Activated naive CD4-positive, alpha-beta T cell treated with anti-CD3 and anti-CD28 coated beads, Interleukin-2, amount 50 U/mL, for 24 hours (primary cell): ENCODE measurements around the gene LRRC34.

ENCODE experiments used
- H3K27ac Mint-ChIP-seq: one replicate; pipeline ENCODE4 v1.8.0; 2021; ENCODE audit warnings: mild to moderate bottlenecking, mixed read lengths
- H3K27me3 Mint-ChIP-seq: one replicate; pipeline ENCODE4 v1.8.0; 2021; ENCODE audit warnings: mixed read lengths
- H3K36me3 Mint-ChIP-seq: one replicate; pipeline ENCODE4 v1.8.0; 2021; ENCODE audit warnings: mixed read lengths
- H3K4me1 Mint-ChIP-seq: one replicate; pipeline ENCODE4 v1.8.0; 2021; ENCODE audit warnings: mixed read lengths
- H3K4me3 Mint-ChIP-seq: one replicate; pipeline ENCODE4 v1.8.0; 2021; ENCODE audit warnings: mild to moderate bottlenecking, mixed read lengths
- H3K9me3 Mint-ChIP-seq: one replicate; pipeline ENCODE4 v1.8.0; 2021; ENCODE audit warnings: mixed read lengths

The LRRC34 gene

GRCh38 chr3:169827712-169828111 lies 15.0 kb upstream of the LRRC34 start:
- Mint-ChIP-seq H3K36me3 (no peaks in the 10 kb centered on the region), H3K9me3 (no peaks in the 10 kb centered on the region), H3K27me3 (peaks cover 4% of the 10 kb centered on the region), H3K4me3 (no peak overlapping the region), H3K4me1 (peaks cover 4% of the 10 kb centered on the region), H3K27ac (no peak overlapping the region)

- Mint-ChIP-seq H3K27ac (no peak overlapping the region), H3K9me3 (no peaks in the 10 kb centered on the region), H3K36me3 (no peaks in the 10 kb centered on the region), H3K4me1 (peaks cover 4% of the 10 kb centered on the region), H3K4me3 (no peak overlapping the region), H3K27me3 (peaks cover 11% of the 10 kb centered on the region)
These were observed 12.6 kb upstream of the LRRC34 start for GRCh38 chr3:169825316-169825715.

GRCh38 chr3:169822983-169823382 lies 10.3 kb upstream of the LRRC34 start:
- H3K4me3 Mint-ChIP-seq, result no peak overlapping the region
- H3K27ac Mint-ChIP-seq, result no peak overlapping the region
- no peaks in the 10 kb centered on the region for H3K9me3 Mint-ChIP-seq
- no peaks in the 10 kb centered on the region for H3K4me1 Mint-ChIP-seq
- H3K36me3 Mint-ChIP-seq, result no peaks in the 10 kb centered on the region
- H3K27me3 Mint-ChIP-seq, result peaks cover 16% of the 10 kb centered on the region

- H3K4me3 Mint-ChIP-seq, result no peak overlapping the region
- H3K27ac Mint-ChIP-seq, result no peak overlapping the region
- H3K4me1 Mint-ChIP-seq, result no peaks in the 10 kb centered on the region
- H3K9me3 Mint-ChIP-seq, result no peaks in the 10 kb centered on the region
- no peaks in the 10 kb centered on the region for H3K36me3 Mint-ChIP-seq
- peaks cover 16% of the 10 kb centered on the region for H3K27me3 Mint-ChIP-seq
These were observed 9.8 kb upstream of the LRRC34 start for GRCh38 chr3:169822540-169822939.

- peaks cover 16% of the 10 kb centered on the region for H3K27me3 Mint-ChIP-seq
- H3K9me3 Mint-ChIP-seq, result no peaks in the 10 kb centered on the region
- no peak overlapping the region for H3K27ac Mint-ChIP-seq
- H3K4me3 Mint-ChIP-seq, result no peak overlapping the region
- no peaks in the 10 kb centered on the region for H3K36me3 Mint-ChIP-seq
- no peaks in the 10 kb centered on the region for H3K4me1 Mint-ChIP-seq
These were observed 9.4 kb upstream of the LRRC34 start for GRCh38 chr3:169822091-169822490.

- H3K36me3 Mint-ChIP-seq, result peaks cover 2% of the 10 kb centered on the region
- no peak overlapping the region for H3K4me3 Mint-ChIP-seq
- H3K27ac Mint-ChIP-seq, result no peak overlapping the region
- H3K9me3 Mint-ChIP-seq, result peaks cover 15% of the 10 kb centered on the region
- H3K27me3 Mint-ChIP-seq, result peaks cover 12% of the 10 kb centered on the region
- H3K4me1 Mint-ChIP-seq, result peaks cover 11% of the 10 kb centered on the region
These were observed 5.6 kb upstream of the LRRC34 start for GRCh38 chr3:169818316-169818715.

GRCh38 chr3:169815590-169816150 lies 3.0 kb upstream of the LRRC34 start:
- Mint-ChIP-seq H3K4me3 (no peak overlapping the region), H3K27me3 (peaks cover 5% of the 10 kb centered on the region), H3K4me1 (peaks cover 25% of the 10 kb centered on the region), H3K27ac (no peak overlapping the region), H3K9me3 (peaks cover 15% of the 10 kb centered on the region), H3K36me3 (peaks cover 2% of the 10 kb centered on the region)

GRCh38 chr3:169813757-169814517 lies 1.2 kb upstream of the LRRC34 start:
- peaks cover 15% of the 10 kb centered on the region for H3K9me3 Mint-ChIP-seq
- H3K27ac Mint-ChIP-seq, result peak overlapping the region; percentile 78
- H3K36me3 Mint-ChIP-seq, result peaks cover 2% of the 10 kb centered on the region
- peak overlapping the region; percentile 88 for H3K4me3 Mint-ChIP-seq
- peaks cover 4% of the 10 kb centered on the region for H3K27me3 Mint-ChIP-seq
- peaks cover 28% of the 10 kb centered on the region for H3K4me1 Mint-ChIP-seq

GRCh38 chr3:169813278-169813677 lies 574 bp upstream of the LRRC34 start:
- H3K36me3 Mint-ChIP-seq, result peaks cover 2% of the 10 kb centered on the region
- H3K4me3 Mint-ChIP-seq, result peak overlapping the region; percentile 88
- H3K27ac Mint-ChIP-seq, result peak overlapping the region; percentile 78
- peaks cover 3% of the 10 kb centered on the region for H3K27me3 Mint-ChIP-seq
- H3K4me1 Mint-ChIP-seq, result peaks cover 28% of the 10 kb centered on the region
- peaks cover 15% of the 10 kb centered on the region for H3K9me3 Mint-ChIP-seq

- peaks cover 15% of the 10 kb centered on the region for H3K9me3 Mint-ChIP-seq
- peak overlapping the region; percentile 19 for H3K27ac Mint-ChIP-seq
- peak overlapping the region; percentile 88 for H3K4me3 Mint-ChIP-seq
- peaks cover 28% of the 10 kb centered on the region for H3K4me1 Mint-ChIP-seq
- H3K27me3 Mint-ChIP-seq, result no peaks in the 10 kb centered on the region
- H3K36me3 Mint-ChIP-seq, result peaks cover 2% of the 10 kb centered on the region
These were observed 923 bp downstream of the LRRC34 start for GRCh38 chr3:169811631-169812331.

GRCh38 chr3:169809230-169809795 lies 3.4 kb downstream of the LRRC34 start:
- peaks cover 27% of the 10 kb centered on the region for H3K4me1 Mint-ChIP-seq
- H3K36me3 Mint-ChIP-seq, result no peaks in the 10 kb centered on the region
- peaks cover 2% of the 10 kb centered on the region for H3K27me3 Mint-ChIP-seq
- H3K4me3 Mint-ChIP-seq, result no peak overlapping the region
- no peaks in the 10 kb centered on the region for H3K9me3 Mint-ChIP-seq
- peak overlapping the region; percentile 6 for H3K27ac Mint-ChIP-seq

- peaks cover 4% of the 10 kb centered on the region for H3K4me1 Mint-ChIP-seq
- H3K36me3 Mint-ChIP-seq, result no peaks in the 10 kb centered on the region
- no peak overlapping the region for H3K27ac Mint-ChIP-seq
- H3K27me3 Mint-ChIP-seq, result peaks cover 2% of the 10 kb centered on the region
- no peak overlapping the region for H3K4me3 Mint-ChIP-seq
- H3K9me3 Mint-ChIP-seq, result no peaks in the 10 kb centered on the region
These were observed 8.0 kb downstream of the LRRC34 start for GRCh38 chr3:169804681-169805080.

- Mint-ChIP-seq H3K27ac (no peak overlapping the region), H3K36me3 (peaks cover 6% of the 10 kb centered on the region), H3K9me3 (no peaks in the 10 kb centered on the region), H3K4me3 (no peak overlapping the region), H3K27me3 (no peaks in the 10 kb centered on the region), H3K4me1 (peaks cover 4% of the 10 kb centered on the region)
These were observed 20.3 kb downstream of the LRRC34 start for GRCh38 chr3:169792359-169792758.

GRCh38 chr3:169790687-169791429 lies 21.8 kb downstream of the LRRC34 start:
- Mint-ChIP-seq H3K4me1 (peaks cover 4% of the 10 kb centered on the region), H3K4me3 (no peak overlapping the region), H3K9me3 (no peaks in the 10 kb centered on the region), H3K36me3 (peaks cover 10% of the 10 kb centered on the region), H3K27me3 (no peaks in the 10 kb centered on the region), H3K27ac (no peak overlapping the region)

GRCh38 chr3:169790219-169790618 lies 22.5 kb downstream of the LRRC34 start:
- Mint-ChIP-seq H3K27ac (no peak overlapping the region), H3K4me1 (peaks cover 4% of the 10 kb centered on the region), H3K27me3 (no peaks in the 10 kb centered on the region), H3K36me3 (peaks cover 12% of the 10 kb centered on the region), H3K4me3 (no peak overlapping the region), H3K9me3 (no peaks in the 10 kb centered on the region)
